ENCODE data around the gene GALNT8.
"Not testable (repeated sequence)": the region's sequence is repeated elsewhere in the genome, so short reads cannot be mapped to it uniquely, and the experiment has no call there.

GALNT8 gene

GRCh38 chr12:4745249-4745648 is 25.0 kb downstream of the GALNT8 start:
- DNase-seq = no peak

GRCh38 chr12:4751654-4752053 is 31.5 kb downstream of the GALNT8 start:
- not testable (repeated sequence) for DNase-seq

- no peak for DNase-seq
Observed at GRCh38 chr12:4762773-4763172, 42.6 kb downstream of the GALNT8 start.

- DNase-seq = no peak
Observed at GRCh38 chr12:4763549-4763948, 43.3 kb downstream of the GALNT8 start.

GRCh38 chr12:4766445-4766844 is 46.2 kb downstream of the GALNT8 start:
- no peak for DNase-seq

GRCh38 chr12:4767186-4767585 is 47.0 kb downstream of the GALNT8 start:
- DNase-seq = no peak

- DNase-seq = no peak
Observed at GRCh38 chr12:4768341-4768740, 48.1 kb downstream of the GALNT8 start.

- DNase-seq = no peak
Observed at GRCh38 chr12:4769073-4769472, 48.9 kb downstream of the GALNT8 start.

- no peak for DNase-seq
Observed at GRCh38 chr12:4771172-4771959, 51.2 kb downstream of the GALNT8 start.

- no peak for DNase-seq
Observed at GRCh38 chr12:4771960-4772566, 51.9 kb downstream of the GALNT8 start.

- no peak for DNase-seq
Observed at GRCh38 chr12:4775936-4776335, 55.7 kb downstream of the GALNT8 start.

- DNase-seq = peak; percentile 42
Observed at GRCh38 chr12:4779749-4780148, 59.5 kb downstream of the GALNT8 start.

- peak; percentile 24 for DNase-seq
Observed at GRCh38 chr12:4780641-4781611, 60.7 kb downstream of the GALNT8 start.

- no peak for DNase-seq
Observed at GRCh38 chr12:4784404-4785054, 64.3 kb downstream of the GALNT8 start.

GRCh38 chr12:4786795-4787194 is 66.6 kb downstream of the GALNT8 start:
- no peak for DNase-seq

- DNase-seq = no peak
Observed at GRCh38 chr12:4787965-4788364, 67.8 kb downstream of the GALNT8 start.

- no peak for DNase-seq
Observed at GRCh38 chr12:4789776-4790175, 69.6 kb downstream of the GALNT8 start.

- no peak for DNase-seq
Observed at GRCh38 chr12:4791497-4791896, 71.3 kb downstream of the GALNT8 start.

GRCh38 chr12:4794491-4794890 is 74.3 kb downstream of the GALNT8 start:
- DNase-seq = no peak

GRCh38 chr12:4796216-4796615 is 76.0 kb downstream of the GALNT8 start:
- no peak for DNase-seq

- DNase-seq = no peak
Observed at GRCh38 chr12:4796694-4797482, 76.7 kb downstream of the GALNT8 start.

GRCh38 chr12:4800555-4800954 is 80.4 kb downstream of the GALNT8 start:
- no peak for DNase-seq
